NCI-H2029 (cell line): ENCODE results near the gene DMD.

Experiments used
- DNase-seq: peaks from one replicate; lab custom pipeline; 2025; lab: John Stamatoyannopoulos, UW

DMD gene

DNA sequence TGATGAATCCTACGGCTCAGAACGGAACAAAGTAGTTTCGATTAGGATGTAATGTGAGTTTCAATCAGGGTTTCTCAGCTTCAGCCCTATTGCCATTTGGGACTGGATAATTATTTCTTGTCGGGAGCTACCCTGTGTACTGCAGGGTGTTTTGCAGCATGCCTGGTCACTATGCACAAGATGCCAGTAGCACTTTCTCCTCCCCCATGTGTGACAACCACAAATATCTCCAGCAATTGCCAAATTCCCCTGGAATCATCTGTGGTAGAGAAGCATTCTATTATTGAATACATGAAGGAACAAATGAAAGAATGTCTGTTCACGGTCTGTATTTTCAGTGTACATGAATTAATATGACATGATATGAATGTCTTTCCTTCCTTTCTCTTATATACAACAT, 1356.6 kb downstream of the DMD start:
- no peak for DNase-seq

DNA sequence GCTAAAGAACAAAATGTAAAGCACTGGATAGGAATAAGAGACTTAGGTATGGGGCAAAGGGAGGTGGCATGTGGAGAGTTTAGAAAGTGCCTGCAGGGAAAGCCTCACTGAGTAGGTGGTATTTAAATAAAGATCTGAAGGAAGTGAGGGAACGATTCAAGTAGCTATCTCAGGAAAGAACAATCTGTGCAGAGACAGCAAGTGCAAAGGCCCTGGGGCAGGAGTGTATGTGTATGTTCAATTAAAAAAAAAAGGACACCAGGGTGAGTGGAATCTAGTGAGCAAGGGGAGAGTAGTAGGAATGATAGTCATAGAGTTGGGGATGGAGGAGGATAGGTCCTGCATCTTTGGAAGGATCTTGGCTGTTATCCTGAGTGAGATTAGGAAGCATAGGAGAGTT, 1359.6 kb downstream of the DMD start:
- no peak for DNase-seq

- DNase-seq, result no peak
Measured at GRCh38 chrX:31847773-31848172, 1363.6 kb downstream of the DMD start.

- DNase-seq, result no peak
Measured at GRCh38 chrX:31845003-31845402, 1366.3 kb downstream of the DMD start.

DNA sequence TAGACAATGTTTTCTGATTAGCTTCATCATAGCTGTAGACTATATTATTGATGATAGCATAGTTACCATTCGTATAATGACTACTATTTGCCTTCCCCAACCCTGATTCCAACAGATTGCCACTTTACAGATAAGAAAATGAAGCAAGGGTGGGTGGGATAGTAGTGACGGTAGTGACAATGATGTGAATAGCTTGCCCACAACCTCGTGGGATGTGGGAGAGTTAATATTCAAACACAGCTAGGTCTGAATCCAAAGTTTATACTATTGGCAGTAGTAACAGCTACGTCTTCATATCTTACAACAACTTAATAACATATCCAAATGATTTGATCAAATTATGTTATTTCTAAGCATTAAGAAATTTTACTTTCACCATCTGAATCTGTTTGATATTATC, 1372.7 kb downstream of the DMD start:
- DNase-seq, result no peak

GRCh38 chrX:31837445-31838049, 1373.8 kb downstream of the DMD start:
- DNase-seq, result no peak

DNA sequence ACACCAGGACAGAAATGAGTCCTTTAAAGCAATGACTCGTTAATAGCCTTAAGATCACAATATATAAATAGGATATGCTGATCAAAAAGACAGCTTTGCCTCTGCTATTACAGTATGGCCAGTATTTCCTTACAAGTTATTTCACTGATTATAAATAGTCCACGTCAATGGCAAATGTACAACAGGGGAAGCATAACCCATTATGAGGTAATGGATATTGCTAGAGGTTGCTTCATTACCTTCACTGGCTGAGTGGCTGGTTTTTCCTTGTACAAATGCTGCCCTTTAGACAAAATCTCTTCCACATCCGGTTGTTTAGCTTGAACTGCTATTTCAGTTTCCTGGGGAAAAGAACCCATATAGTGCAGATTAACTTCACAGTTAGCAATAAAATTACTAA, 1374.9 kb downstream of the DMD start:
- no peak for DNase-seq

GRCh38 chrX:31832263-31832662, 1379.1 kb downstream of the DMD start:
- no peak for DNase-seq

GRCh38 chrX:31820430-31821210, 1390.7 kb downstream of the DMD start:
- no peak for DNase-seq

DNA sequence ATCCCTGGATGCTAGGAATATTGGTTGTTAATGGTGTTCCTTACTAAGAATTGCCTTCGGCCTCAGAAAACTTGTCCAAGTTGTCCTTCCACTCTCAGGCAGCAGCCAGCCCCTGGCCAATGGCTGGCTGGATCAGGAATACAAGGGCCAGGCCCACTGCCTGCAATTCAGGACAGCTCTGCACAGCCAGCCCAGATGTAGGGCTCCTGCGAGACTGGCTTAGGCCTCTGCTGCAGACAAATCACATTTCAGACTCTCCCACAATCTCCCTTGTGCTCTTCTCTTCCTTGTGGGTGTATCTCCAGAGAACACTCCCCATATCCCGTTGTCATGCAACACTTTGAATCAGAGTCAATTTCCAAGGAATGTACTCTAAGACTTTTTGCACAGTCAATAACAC, 1391.9 kb downstream of the DMD start:
- no peak for DNase-seq

DNA sequence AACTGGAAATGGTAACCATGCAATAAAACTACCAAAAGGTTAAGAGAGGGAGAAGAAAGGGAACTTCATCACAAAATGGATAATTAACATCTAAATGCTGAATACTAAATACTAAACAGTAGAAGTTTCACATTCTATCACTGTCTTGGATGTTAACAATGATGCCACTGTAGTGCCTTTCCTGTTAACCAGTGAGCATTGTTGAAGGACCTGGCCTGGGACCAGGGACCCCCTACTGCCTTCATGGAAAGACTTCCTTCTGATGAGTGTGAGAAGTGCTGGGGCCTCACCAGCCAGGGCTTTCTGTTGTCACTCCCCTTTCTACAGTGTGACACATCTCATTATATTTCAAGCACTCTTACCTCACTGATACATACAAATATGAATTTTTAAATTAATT, 1400.2 kb downstream of the DMD start:
- no peak for DNase-seq

DNA sequence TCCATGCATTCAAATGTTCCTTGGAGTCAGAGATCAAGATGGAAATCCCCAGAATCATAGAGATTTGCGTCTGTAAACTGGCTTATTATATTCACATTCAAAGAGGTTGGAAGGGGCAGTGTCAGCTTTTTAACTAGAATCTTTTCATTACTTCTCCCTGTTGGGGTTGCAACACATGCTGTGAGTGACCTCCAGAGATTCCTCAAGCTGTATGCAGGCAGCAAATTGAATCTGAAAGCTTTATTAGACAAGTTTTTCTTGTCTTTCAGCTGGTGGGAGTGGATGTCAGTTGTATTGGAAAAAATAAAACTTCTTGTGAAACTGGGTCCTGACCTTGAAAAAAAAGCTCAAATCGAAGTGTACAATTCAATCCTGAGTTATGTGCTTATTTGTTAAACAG, 1403.0 kb downstream of the DMD start:
- DNase-seq, result no peak

DNA sequence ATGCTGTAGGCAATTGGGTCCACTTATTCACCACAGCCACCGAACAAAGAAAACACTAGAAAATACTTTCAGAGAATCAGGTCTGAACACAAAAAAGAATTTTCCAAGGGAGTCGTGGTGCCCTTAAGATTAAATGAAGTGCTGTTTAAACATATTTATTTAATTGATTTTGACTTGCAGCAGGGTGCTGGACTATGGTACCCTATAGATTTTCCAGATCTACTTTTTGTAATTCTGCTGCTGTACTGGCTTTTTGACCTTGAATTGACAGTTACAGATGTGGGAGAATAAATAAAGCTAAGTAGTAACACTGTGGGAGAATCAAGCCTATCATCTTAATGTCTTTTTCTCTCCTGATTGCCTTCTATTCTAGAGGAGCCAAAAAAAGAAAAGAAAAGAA, 1404.2 kb downstream of the DMD start:
- DNase-seq, result no peak

- no peak for DNase-seq
Measured at GRCh38 chrX:31805781-31806180, 1405.6 kb downstream of the DMD start.

GRCh38 chrX:31800219-31800618, 1411.1 kb downstream of the DMD start:
- DNase-seq, result no peak

DNA sequence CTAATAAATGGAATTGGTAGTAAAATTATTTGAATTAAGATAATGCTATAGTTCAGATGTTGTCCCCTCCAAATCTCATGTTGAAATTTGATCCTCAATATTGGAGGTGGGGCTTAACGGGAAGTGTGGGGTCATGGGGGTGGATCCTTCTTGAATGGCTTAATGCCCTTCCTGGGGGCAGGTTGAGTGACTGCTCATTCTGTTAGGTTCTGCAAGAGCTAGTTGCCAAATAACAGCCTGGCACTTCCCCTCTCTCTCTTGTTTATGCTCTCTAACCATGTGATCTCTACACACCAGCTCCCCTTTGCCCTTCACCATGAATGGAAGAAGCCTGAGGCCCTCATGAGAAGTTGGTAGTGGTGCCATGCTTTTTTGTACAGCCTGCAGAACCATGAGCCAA, 1414.7 kb downstream of the DMD start:
- no peak for DNase-seq

DNA sequence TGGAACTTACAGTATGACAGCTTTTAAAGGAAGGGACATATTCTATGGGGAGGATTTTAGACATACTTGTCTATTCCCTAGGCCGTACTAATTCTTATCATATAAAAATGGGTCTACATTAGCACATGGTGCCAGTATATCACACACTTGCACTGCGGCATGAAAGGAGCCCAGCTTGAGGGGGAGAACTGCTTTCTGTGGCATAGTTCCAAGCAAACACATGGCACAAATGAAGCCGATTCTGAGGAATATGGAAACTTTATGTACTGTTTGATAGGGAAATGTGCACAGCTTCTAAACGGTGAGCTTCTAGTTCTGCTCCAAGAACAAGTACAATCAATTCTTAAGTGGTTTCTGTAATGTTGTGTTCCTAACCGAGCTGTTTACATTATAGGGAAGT, 1463.9 kb downstream of the DMD start:
- DNase-seq, result no peak

GRCh38 chrX:31743004-31743403, 1468.3 kb downstream of the DMD start:
- DNase-seq, result no peak

DNA sequence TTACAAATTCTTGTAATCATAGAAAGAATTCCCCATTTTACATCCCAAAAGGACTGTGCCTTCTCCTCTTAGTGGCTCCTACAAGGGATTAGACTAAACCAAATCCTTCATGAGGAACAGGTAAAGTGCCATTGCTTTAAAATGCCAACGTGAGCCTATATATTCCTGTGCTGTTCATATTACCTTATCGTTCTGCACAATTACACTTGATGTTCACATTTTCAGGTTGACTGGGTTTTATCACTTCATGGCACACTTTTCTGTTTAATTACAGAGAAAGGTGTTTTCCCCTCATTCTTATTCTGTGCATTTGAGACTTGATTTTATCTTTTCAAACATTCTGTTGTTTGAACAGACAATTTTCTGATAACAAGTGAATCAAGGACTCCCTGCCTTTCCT, 1493.9 kb downstream of the DMD start:
- no peak for DNase-seq

GRCh38 chrX:31715675-31716074, 1495.7 kb downstream of the DMD start:
- DNase-seq, result no peak

DNA sequence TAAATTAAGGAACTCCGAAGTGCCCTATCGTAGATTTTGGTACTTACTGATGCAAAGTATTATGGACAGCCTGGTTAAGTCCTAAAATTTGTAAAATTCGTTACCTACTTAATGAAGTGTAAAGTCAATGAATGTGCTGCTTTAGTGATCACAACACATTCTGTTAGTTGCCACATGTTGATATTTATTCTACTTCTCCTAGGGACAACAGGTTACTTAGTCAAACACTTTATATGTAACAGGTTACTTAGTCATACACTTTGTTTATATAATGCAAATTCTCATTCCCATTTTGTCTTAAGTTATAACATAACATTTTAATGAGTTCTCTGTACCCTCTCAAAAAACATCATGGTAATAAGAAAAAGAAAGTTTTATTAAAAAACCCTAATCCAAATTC, 1496.6 kb downstream of the DMD start:
- no peak for DNase-seq

- DNase-seq, result no peak
Measured at GRCh38 chrX:31713120-31713519, 1498.2 kb downstream of the DMD start.

- no peak for DNase-seq
Measured at GRCh38 chrX:31711166-31711565, 1500.2 kb downstream of the DMD start.

DNA sequence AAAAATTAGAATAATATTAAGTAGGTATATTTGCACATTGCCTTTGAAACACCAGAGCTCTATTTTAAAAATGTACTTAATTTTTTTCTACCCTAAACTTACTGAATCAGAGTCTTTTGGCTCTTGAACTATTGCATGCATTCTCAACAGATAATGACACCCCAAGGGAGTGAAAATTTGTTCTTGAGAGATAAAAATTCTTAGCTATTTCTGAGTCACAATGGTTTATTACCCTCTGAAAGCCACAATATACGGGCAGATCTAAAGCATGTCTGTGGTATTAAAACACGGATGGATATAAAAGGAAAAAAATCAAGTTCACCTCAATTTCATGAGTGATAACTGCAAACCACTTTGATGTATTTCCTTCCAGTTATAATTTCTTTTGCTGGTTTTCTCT, 1503.2 kb downstream of the DMD start:
- no peak for DNase-seq
